GM19455 (cell line): ENCODE data around the gene NADK2.
A peak's percentile ranks its signal among the peaks of the same experiment; 100 is the strongest.
"Not testable (repeated sequence)": the region's sequence is repeated elsewhere in the genome, so short reads cannot be mapped to it uniquely, and the experiment has no call there.

Experiments
- ATAC-seq: cut with Tn5 transposase; IDR thresholded peaks from one replicate; pipeline ENCODE4 v1.9.1; 2021; ENCODE audit not compliant: unreplicated experiment

The NADK2 gene

GRCh38 chr5:36241631-36242533 is at the start of gene NADK2:
NADK2 (minus strand) TSS chr5:36241925; CDS start chr5:36241798, 127 bp downstream.
- ATAC-seq = peak; percentile 91

GRCh38 chr5:36285837-36286615 is 44.3 kb upstream of the NADK2 start:
- ATAC-seq = no peak

- ATAC-seq = not testable (repeated sequence)
These were observed 42.0 kb upstream of the NADK2 start for GRCh38 chr5:36283775-36284174.

- no peak for ATAC-seq
These were observed 39.9 kb upstream of the NADK2 start for GRCh38 chr5:36281626-36282025.

GRCh38 chr5:36279054-36279698 is 37.5 kb upstream of the NADK2 start:
- ATAC-seq = no peak

- ATAC-seq = no peak
These were observed 35.9 kb upstream of the NADK2 start for GRCh38 chr5:36277521-36278176.

- ATAC-seq = no peak
These were observed 35.1 kb upstream of the NADK2 start for GRCh38 chr5:36276864-36277263.

- no peak for ATAC-seq
These were observed 32.2 kb upstream of the NADK2 start for GRCh38 chr5:36273809-36274526.

GRCh38 chr5:36272136-36272690 is 30.5 kb upstream of the NADK2 start:
- ATAC-seq = no peak

GRCh38 chr5:36270876-36271575 is 29.3 kb upstream of the NADK2 start:
- no peak for ATAC-seq

- ATAC-seq = no peak
These were observed 28.4 kb upstream of the NADK2 start for GRCh38 chr5:36270175-36270574.

GRCh38 chr5:36269478-36269877 is 27.8 kb upstream of the NADK2 start:
- no peak for ATAC-seq

GRCh38 chr5:36267905-36268304 is 26.2 kb upstream of the NADK2 start:
- no peak for ATAC-seq

GRCh38 chr5:36264202-36264760 is 22.6 kb upstream of the NADK2 start:
- ATAC-seq = no peak

- no peak for ATAC-seq
These were observed 19.5 kb upstream of the NADK2 start for GRCh38 chr5:36261186-36261585.

GRCh38 chr5:36253575-36253974 is 11.8 kb upstream of the NADK2 start:
- no peak for ATAC-seq

GRCh38 chr5:36252722-36253365 is 11.1 kb upstream of the NADK2 start:
- ATAC-seq = no peak

GRCh38 chr5:36251218-36251617 is 9.5 kb upstream of the NADK2 start:
- no peak for ATAC-seq

GRCh38 chr5:36250427-36250826 is 8.7 kb upstream of the NADK2 start:
- no peak for ATAC-seq
